AG04449 (cell line): ENCODE data around the gene DNMT1.

Experiments used
- CTCF ChIA-PET: fragments of 350-600 bp; formaldehyde crosslinking; extraction: SDS; loops from one replicate; lab custom pipeline; 2021; ENCODE audit warnings: antibody characterized with exemption; lab: Yijun Ruan, JAX
- POLR2A ChIA-PET: fragments of 400-600, 350-600 bp; formaldehyde crosslinking; extraction: SDS; loops from one replicate; lab custom pipeline; 2020; ENCODE audit warnings: antibody characterized with exemption, inconsistent platforms; lab: Yijun Ruan, JAX
- DNase-seq: peaks from one replicate; pipeline ENCODE4 v3.0.0-alpha.2; 2010; ENCODE audit warnings: low read depth, low spot score
- H3K4me3 ChIP-seq: 2 replicates; pipeline ENCODE4 v1.5.1; 2011; ENCODE audit warnings: low read depth, mild to moderate bottlenecking, control low read depth, low read length
- TF ChIP-seq, protein P1 (sequence below): IDR thresholded peaks from one replicate; pipeline ENCODE4 v1.5.1; 2011; ENCODE audit warnings: mild to moderate bottlenecking, moderate library complexity, low read length, control low read depth, inconsistent platforms; ENCODE audit not compliant: insufficient read depth; ENCODE audit errors: missing control alignments

Gene DNMT1

DNA sequence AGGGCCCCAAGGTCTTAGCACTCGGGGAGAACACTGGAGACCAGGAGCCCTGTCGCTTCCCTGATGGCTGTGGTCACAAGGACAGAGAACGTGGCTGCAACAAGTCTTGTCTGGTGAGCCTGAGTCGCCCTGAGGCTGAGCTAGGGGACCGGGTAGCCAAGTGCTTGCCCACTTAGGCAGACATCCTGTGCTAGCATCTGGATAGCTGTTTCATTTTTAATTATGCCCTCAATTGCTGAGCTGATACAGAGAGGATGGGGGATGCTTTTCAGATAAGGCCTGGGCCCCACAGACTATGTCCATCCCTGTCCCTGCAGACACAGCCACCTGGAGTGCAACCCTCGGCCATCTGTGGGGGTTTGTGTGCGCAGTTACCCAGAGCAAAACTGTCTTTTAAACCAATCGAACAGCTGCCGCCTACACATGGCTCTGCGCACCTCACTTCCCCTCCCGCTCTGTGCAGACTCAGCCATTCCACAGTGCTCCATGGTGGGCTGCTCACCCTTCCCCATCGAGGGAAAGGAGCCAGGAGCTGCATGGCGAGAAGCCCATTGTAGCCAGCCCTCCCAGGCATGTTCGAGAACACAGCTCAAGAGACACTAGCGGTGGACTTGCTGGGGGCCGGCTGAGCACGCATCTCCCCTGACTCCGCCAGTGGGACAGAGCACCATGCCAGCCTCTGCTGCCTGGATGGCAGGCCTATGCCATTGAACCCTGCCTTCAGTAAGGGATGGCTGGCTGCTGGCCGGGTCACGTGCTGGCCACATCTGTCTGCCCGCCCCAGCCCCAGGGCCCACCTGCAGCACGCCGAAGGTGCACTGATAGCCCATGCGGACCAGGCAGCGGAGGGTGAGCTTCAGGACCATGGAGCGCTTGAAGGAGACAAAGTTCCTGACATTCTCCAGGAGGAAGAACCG is 55.6 kb downstream of the DNMT1 start:
- no peak overlapping the region for H3K4me3 ChIP-seq
- DNase-seq, result no peak
- POLR2A ChIA-PET, result no interaction called here
- CTCF ChIA-PET, result interaction anchor here (0.8 to 1.2 kb wide), 3 partner anchors 24 to 111 kb away, joined by 3 read pairs; no protein-coding TSS in a partner anchor
- TF ChIP-seq, protein P1, sequence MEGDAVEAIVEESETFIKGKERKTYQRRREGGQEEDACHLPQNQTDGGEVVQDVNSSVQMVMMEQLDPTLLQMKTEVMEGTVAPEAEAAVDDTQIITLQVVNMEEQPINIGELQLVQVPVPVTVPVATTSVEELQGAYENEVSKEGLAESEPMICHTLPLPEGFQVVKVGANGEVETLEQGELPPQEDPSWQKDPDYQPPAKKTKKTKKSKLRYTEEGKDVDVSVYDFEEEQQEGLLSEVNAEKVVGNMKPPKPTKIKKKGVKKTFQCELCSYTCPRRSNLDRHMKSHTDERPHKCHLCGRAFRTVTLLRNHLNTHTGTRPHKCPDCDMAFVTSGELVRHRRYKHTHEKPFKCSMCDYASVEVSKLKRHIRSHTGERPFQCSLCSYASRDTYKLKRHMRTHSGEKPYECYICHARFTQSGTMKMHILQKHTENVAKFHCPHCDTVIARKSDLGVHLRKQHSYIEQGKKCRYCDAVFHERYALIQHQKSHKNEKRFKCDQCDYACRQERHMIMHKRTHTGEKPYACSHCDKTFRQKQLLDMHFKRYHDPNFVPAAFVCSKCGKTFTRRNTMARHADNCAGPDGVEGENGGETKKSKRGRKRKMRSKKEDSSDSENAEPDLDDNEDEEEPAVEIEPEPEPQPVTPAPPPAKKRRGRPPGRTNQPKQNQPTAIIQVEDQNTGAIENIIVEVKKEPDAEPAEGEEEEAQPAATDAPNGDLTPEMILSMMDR, result no peak

DNA sequence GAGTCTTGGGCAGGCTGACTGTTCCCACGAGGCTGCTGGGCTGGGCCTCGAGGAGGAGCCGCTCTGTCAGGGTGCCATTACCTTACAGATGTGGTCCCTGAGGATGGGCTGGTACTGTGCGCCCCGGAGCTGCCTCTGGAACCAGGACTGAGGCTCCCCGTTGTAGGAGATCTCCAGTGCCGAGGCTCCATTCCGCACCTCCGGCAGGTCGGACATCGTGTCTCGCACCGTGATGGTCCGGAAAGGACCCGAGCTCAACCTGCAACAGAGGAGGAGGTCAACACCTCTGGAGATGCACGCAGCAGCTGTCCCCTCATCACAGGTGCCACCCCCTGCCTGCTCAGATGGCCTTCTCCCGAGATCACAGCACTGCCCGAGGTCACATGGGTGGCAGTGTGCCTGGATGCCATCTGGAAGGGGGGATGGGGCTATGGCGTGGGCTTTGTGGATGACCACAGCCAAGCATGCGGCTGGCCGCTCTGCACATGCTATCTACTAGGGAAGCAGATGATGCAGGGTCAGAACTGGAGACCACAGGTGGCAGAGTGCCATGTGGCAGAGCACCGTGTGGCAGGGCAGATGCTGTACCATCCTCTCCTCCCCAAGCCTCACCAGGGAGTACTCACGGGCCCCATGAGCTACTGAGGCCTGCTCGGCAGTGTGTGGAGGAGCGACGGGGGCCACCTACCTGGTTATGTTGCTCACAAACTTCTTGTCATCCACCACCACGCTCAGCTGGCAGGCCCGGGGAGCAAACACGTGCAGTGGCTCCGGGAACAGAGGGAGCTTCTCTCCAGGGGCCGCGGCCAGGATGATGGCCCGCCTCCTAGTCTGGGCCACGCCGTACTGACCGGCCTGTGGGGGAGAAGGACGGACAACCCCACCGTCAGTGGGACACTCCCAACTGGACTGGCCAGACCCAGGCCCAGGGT is 56.7 kb downstream of the DNMT1 start:
- H3K4me3 ChIP-seq, result no peak overlapping the region
- no peak for DNase-seq
- TF ChIP-seq, protein P1, result no peak
- ChIA-PET CTCF (interaction anchor here (1.2 kb wide), 1 partner anchor 112 kb away, joined by 3 read pairs; no protein-coding TSS in a partner anchor), POLR2A (no interaction called here)

DNA sequence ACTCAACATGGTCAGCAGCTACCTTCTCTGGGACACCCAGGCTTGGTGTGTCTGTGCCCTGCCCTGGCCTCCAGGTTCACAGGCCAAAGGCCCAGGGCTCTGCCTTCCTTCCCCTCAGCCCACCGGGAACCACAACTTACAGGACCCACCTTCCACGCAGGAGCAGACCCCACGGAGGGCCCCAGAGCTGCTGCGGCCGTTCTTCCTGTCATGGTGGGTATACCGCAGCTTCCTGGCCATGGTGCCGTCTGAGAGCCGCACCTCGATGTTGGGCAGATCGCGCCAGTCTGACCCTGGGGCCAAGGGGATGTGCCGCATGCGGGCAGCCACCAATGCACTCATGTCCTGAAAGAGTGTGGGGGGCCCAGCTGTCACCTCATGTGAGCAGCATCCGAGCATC is 57.8 kb downstream of the DNMT1 start:
- H3K4me3 ChIP-seq, result no peak overlapping the region
- DNase-seq, result no peak
- TF ChIP-seq, protein P1, result no peak
- POLR2A ChIA-PET, result no interaction called here
- CTCF ChIA-PET, result no interaction called here

DNA sequence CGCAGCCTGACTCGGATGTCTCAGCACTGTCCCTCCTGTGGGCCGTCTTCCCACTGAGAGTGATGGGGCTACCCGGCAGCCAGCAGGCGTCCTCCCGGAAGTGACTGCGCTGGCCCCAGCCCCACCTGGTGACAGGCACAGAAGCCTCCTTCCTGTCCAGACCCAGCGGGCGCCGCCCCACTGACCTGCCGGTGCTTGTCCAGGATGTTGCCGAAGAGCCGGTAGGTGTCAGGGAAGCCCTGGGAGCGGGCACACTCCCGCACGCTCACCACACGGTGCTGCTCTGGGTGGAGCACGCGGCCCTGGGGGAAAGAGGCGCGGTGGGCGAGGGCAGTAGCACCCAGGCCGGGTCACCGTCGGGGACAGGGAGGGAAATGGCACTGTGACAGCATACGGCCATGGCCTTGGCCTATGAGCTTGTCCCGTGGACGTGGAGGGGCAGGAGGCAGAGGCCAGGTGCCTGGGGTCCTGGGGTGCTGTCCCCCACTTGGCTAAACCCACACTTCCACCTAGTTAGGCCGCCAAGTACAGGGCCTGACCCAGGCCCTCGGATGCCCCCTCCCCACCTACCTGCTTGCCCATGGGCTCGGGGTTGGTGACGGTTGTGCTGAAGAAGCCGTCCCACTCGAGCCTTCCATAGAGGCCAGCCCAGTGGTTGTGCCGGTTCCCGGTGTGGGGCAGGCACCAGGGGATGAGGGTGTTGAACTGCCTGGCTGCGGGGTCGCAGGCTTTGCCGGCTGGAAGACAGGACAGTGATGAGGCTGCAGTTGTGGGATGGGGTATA is 59.0 kb downstream of the DNMT1 start:
- no peak overlapping the region for H3K4me3 ChIP-seq
- DNase-seq, result no peak
- ChIA-PET CTCF (interaction anchor here (1.6 kb wide), 1 partner anchor 7 kb away, joined by 4 read pairs; no protein-coding TSS in a partner anchor), POLR2A (no interaction called here)
- TF ChIP-seq, protein P1, result no peak

DNA sequence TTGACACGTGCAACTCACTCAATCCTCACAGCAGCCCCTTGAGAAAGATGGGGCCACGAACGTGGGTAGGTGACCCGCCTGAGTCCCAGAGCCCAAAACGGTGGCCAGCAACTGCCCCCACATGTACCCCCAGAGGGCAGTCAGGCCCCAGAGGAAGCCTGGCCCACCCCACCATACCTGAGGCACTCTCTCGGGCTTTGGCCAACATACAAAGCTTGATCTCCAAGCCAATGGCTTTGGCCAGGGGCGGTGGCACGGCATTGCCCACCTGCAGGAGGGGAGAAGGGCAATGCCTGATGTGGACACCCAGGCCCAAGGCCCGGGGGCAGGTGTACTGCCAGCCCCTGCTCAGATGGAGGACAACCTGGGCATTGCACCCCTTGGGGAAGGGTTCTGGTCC is 60.7 kb downstream of the DNMT1 start:
- no peak for DNase-seq
- CTCF ChIA-PET, result interaction anchor here (1.6 kb wide), 1 partner anchor 9 kb away, joined by 4 read pairs; no protein-coding TSS in a partner anchor
- H3K4me3 ChIP-seq, result no peak overlapping the region
- POLR2A ChIA-PET, result no interaction called here
- TF ChIP-seq, protein P1, result no peak
